ENCODE results near the gene ARHGAP10.

DNA sequence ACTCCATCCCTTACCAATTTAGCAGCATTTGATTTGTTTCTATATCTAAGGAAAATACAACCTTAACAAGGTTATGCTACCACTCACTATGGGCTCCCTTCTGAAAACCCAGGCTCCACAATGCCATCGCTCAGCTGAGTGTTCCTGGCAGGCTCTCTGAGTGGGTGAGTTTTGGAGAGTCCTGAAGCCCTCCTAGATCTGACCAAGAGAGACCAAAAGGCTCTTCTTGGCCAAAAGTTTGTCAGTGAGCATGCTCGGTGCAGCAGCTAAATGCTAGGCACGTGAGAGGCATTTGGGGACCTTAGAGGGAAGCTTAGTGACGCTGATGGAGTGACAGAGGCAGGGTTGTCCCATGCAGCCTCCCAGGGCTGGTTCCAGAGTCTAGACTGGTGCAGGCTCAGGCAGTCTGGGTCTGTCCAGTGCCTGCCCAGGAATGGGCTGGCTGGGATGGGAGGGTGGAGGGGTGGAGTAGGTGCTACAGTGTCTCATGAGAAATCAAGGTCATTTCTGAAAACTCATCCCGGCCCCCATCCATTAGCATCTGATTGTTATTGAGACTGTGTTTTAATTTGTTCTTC, 363.5 kb downstream of the ARHGAP10 start:
- TF ChIP-seq, protein P1, sequence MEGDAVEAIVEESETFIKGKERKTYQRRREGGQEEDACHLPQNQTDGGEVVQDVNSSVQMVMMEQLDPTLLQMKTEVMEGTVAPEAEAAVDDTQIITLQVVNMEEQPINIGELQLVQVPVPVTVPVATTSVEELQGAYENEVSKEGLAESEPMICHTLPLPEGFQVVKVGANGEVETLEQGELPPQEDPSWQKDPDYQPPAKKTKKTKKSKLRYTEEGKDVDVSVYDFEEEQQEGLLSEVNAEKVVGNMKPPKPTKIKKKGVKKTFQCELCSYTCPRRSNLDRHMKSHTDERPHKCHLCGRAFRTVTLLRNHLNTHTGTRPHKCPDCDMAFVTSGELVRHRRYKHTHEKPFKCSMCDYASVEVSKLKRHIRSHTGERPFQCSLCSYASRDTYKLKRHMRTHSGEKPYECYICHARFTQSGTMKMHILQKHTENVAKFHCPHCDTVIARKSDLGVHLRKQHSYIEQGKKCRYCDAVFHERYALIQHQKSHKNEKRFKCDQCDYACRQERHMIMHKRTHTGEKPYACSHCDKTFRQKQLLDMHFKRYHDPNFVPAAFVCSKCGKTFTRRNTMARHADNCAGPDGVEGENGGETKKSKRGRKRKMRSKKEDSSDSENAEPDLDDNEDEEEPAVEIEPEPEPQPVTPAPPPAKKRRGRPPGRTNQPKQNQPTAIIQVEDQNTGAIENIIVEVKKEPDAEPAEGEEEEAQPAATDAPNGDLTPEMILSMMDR (IDR thresholded peaks at IDR 0.05; ENCODE audit: low read depth, low read length) = no peak
- TF ChIP-seq POLR2A (IDR thresholded peaks at IDR 0.05; ENCODE audit: extremely low read depth, insufficient read length) = no peak

Data from NB4 (cell line).